Stimulated activated effector memory CD8-positive, alpha-beta T cell treated with anti-CD3 and anti-CD28 coated beads, Interleukin-12 subunit alpha, Interleukin-12 subunit beta, amount 100 ng/mL, for 72 hours (primary cell): ENCODE measurements around the gene ASPHD2.
"Not testable (repeated sequence)": the region's sequence is repeated elsewhere in the genome, so short reads cannot be mapped to it uniquely, and the experiment has no call there.

Source experiments
- ATAC-seq: fragments of 150-1000 bp; cut with Tn5 transposase; 2 replicates; pipeline ENCODE4 v1.10.0; 2021
- DNase-seq, 2 donors: peaks; one replicate each; pipeline ENCODE4 v3.0.0; 2021 to 2022; ENCODE audit warnings: low spot score in 2 of 2
- H3K27ac Mint-ChIP-seq: one replicate; pipeline ENCODE4 v1.8.0; 2022; ENCODE audit warnings: mild to moderate bottlenecking, mixed read lengths
- H3K36me3 Mint-ChIP-seq: one replicate; pipeline ENCODE4 v1.8.0; 2022; ENCODE audit warnings: mild to moderate bottlenecking, mixed read lengths
- H3K4me1 Mint-ChIP-seq: one replicate; pipeline ENCODE4 v1.8.0; 2022; ENCODE audit warnings: mixed read lengths
- H3K4me3 Mint-ChIP-seq: one replicate; pipeline ENCODE4 v1.8.0; 2022; ENCODE audit warnings: mild to moderate bottlenecking, mixed read lengths
- H3K9me3 Mint-ChIP-seq: one replicate; pipeline ENCODE4 v1.8.0; 2022; ENCODE audit warnings: mixed read lengths

The ASPHD2 gene

GRCh38 chr22:26404851-26405421, 24.1 kb upstream of the ASPHD2 start:
- Mint-ChIP-seq H3K36me3 (no peaks in the 10 kb centered on the region), H3K9me3 (no peaks in the 10 kb centered on the region), H3K27ac (peak overlapping the region; percentile 3), H3K4me3 (no peak overlapping the region), H3K4me1 (peaks cover 10% of the 10 kb centered on the region)
- DNase-seq: no peak
- ATAC-seq: no peak

GRCh38 chr22:26406118-26406517, 22.9 kb upstream of the ASPHD2 start:
- H3K4me1 Mint-ChIP-seq: peaks cover 10% of the 10 kb centered on the region
- H3K36me3 Mint-ChIP-seq: no peaks in the 10 kb centered on the region
- DNase-seq: no peak
- no peak overlapping the region for H3K4me3 Mint-ChIP-seq
- H3K9me3 Mint-ChIP-seq: no peaks in the 10 kb centered on the region
- H3K27ac Mint-ChIP-seq: no peak overlapping the region
- ATAC-seq: no peak

DNA sequence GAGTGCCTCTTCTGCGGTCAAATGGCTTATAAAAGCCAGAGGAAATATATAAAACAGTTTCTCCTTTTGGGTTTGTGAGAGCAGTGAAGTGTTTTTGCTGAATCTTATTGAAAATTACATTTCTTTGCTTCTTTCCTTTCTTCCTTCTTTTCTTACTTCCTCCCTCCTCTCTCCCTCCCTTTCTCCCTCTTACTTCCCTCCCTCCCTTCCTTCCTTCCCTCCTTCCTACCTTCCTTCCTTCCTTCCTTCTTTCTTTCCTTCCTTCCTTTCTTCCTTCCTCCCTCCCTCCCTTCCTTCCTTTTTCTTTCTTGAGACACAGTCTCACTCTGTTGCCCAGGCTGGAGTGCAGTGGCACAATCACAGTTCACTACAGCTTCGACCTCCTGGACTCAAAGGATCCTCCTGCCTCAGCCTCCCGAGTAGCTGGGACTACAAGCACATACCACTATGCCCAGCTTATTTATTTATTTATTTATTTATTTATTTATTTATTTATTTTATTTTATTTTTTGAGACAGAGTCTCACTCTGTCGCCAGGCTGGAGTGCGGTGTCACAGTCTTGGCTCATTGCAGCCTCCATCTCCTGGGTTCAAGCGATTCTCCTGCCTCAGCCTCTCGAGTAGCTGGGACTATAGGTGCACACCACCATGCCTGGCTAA, 20.4 kb upstream of the ASPHD2 start:
- H3K27ac Mint-ChIP-seq, H3K9me3 Mint-ChIP-seq, H3K36me3 Mint-ChIP-seq: not testable (repeated sequence)

GRCh38 chr22:26409719-26410335, 19.2 kb upstream of the ASPHD2 start:
- H3K9me3 Mint-ChIP-seq: no peaks in the 10 kb centered on the region
- H3K27ac Mint-ChIP-seq: no peak overlapping the region
- no peak overlapping the region for H3K4me3 Mint-ChIP-seq
- DNase-seq: no peak
- peaks cover under 1% of the 10 kb centered on the region for H3K4me1 Mint-ChIP-seq
- no peak for ATAC-seq
- H3K36me3 Mint-ChIP-seq: no peaks in the 10 kb centered on the region

More for the DNA sequence above, 20.4 kb upstream of the ASPHD2 start:
- H3K4me3 Mint-ChIP-seq, ATAC-seq, DNase-seq, H3K4me1 Mint-ChIP-seq: not testable (repeated sequence)

DNA sequence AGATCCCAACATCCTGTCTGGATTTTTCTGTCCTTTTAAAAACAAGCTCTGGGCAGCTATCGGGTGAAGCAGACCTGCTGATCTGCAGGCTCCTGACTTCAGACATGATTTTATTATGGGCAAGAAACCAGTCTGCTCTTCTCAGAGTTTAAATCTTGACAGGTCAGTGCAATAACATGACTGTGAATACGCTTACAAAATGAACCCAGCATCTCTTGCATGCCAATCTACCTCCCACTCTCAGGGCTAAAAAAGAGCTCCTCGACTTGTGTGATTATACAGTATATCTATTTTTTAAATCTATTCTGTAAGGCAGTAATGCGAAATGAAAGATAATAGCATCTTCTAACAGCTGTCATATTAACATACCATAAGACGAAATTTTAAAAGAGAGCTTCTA, 18.7 kb upstream of the ASPHD2 start:
- ATAC-seq (no peak), DNase-seq (no peak)
- Mint-ChIP-seq H3K4me3 (no peak overlapping the region), H3K36me3 (no peaks in the 10 kb centered on the region), H3K27ac (no peak overlapping the region), H3K9me3 (no peaks in the 10 kb centered on the region), H3K4me1 (no peaks in the 10 kb centered on the region)

DNA sequence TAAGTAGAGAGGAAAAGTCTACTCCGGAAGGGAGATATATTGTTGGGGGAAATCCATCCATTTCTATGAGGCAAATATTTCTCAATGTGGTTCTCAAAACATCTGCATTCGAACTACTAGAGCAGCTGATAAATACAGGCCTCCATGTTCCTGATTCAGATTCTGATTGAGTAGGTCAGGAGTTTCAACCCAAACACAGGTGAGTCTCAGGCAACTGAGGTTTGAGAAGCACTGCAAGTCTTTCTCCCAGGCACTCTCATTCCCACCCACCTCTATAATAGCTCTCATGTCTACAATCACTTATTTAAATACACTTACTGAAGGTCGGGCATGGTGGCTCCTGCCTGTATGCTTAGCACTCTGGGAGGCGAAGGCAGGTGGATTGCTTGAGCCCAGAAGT, 14.7 kb upstream of the ASPHD2 start:
- Mint-ChIP-seq H3K4me3 (no peak overlapping the region), H3K9me3 (no peaks in the 10 kb centered on the region), H3K4me1 (no peaks in the 10 kb centered on the region), H3K27ac (no peak overlapping the region), H3K36me3 (no peaks in the 10 kb centered on the region)
- ATAC-seq: peak; percentile 39
- no peak for DNase-seq

- ATAC-seq (no peak), DNase-seq (no peak)
- H3K9me3 Mint-ChIP-seq: no peaks in the 10 kb centered on the region
- H3K4me3 Mint-ChIP-seq: no peak overlapping the region
- no peak overlapping the region for H3K27ac Mint-ChIP-seq
- H3K4me1 Mint-ChIP-seq: no peaks in the 10 kb centered on the region
- H3K36me3 Mint-ChIP-seq: no peaks in the 10 kb centered on the region
Measured at GRCh38 chr22:26416256-26416655, 12.8 kb upstream of the ASPHD2 start.

DNA sequence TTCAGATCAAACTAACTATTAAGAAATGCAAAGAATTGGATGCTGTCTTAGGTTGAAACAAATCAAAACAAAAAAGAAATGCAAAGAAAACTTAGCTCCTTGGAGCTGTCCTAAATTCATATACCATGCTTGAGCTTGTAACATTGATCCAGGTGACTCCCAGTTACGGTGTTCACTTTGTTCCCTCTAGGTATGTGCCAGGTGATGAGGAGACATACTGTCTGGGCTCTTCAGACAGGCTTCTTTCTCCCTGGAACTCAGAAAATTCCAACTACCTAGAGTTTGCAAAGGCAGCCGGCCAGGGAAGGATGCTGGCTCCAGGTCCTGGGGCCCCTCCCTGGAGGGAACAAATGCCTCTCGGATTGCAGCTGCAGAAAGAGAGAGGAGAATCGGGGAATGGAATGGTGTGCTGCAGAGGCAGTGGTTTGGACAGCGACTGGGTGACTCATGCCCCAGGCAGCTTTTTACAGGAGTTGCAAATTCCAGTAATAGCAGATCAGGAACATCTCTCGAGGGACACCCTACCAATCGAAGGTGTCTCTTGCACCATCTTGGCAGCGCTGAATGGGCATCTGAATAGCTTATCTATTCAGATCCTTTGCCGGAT, 12.3 kb upstream of the ASPHD2 start:
- Mint-ChIP-seq H3K4me1 (no peaks in the 10 kb centered on the region), H3K4me3 (no peak overlapping the region), H3K36me3 (no peaks in the 10 kb centered on the region), H3K27ac (no peak overlapping the region), H3K9me3 (no peaks in the 10 kb centered on the region)
- ATAC-seq (no peak), DNase-seq (no peak)

DNA sequence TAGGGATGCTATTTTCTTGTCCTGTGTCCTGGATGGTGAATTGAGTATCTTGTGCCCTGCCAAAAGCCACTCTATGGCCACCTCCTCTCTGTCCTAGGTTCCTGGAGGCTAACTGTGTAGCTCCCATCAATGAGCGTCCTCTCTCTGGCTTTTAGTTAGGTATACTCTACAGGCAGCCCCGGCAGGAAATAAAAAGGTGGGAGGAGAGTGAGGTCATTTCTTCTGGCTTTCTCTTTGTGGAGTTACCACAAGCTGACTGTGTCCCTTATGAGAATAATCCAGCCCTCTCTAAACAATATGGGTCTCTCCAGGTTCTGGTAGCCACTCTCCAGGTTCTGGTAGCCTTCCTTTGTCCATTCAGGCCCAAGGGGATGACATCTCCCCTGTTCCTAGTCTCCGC, 11.7 kb upstream of the ASPHD2 start:
- no peak overlapping the region for H3K27ac Mint-ChIP-seq
- no peaks in the 10 kb centered on the region for H3K4me1 Mint-ChIP-seq
- H3K36me3 Mint-ChIP-seq: no peaks in the 10 kb centered on the region
- H3K9me3 Mint-ChIP-seq: no peaks in the 10 kb centered on the region
- DNase-seq: no peak
- no peak for ATAC-seq
- no peak overlapping the region for H3K4me3 Mint-ChIP-seq

DNA sequence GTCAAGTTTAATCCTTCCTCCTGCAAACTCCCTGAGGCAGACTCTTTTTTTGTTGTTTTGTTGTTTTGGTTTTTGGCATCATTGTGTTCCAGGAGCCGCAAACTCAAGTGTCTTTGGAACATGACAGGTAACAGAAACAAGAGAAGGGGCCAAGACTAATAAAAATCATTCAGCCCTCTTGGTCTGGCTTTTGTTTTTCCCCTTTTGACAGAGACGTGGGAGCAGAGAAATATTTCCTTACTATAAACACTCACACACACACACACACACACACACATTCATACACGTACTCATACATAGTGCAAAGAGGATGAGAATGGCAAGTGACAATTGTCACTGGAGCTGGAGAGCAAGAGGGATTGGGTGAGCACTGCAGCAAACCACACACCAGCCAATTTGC, 10.4 kb upstream of the ASPHD2 start:
- ATAC-seq: no peak
- H3K4me1 Mint-ChIP-seq: no peaks in the 10 kb centered on the region
- no peak for DNase-seq
- no peaks in the 10 kb centered on the region for H3K9me3 Mint-ChIP-seq
- H3K27ac Mint-ChIP-seq: no peak overlapping the region
- H3K36me3 Mint-ChIP-seq: no peaks in the 10 kb centered on the region
- no peak overlapping the region for H3K4me3 Mint-ChIP-seq

DNA sequence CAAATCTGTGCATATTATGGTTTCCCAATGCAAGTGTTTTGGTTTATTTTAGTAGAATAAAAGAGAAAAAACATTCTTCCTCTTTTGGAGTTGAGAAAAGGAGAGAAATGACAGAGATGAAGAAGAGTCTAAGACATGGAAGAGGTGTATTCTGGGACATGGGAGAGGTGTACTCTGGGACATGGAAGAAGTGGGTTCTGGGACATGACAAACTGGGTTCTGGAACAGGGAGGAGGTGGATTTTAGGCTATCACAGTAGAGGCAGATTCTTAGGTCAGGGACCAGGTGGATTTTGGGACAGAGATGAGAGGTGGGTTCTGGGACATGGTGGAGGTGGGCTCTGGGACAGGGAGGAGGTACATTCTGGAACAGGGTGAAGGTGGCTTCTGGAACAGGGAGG, 2.1 kb upstream of the ASPHD2 start:
- Mint-ChIP-seq H3K4me3 (peak overlapping the region; percentile 13), H3K9me3 (no peaks in the 10 kb centered on the region), H3K4me1 (peaks cover 42% of the 10 kb centered on the region), H3K36me3 (peaks cover 25% of the 10 kb centered on the region), H3K27ac (no peak overlapping the region)
- ATAC-seq (no peak), DNase-seq (no peak)

DNA sequence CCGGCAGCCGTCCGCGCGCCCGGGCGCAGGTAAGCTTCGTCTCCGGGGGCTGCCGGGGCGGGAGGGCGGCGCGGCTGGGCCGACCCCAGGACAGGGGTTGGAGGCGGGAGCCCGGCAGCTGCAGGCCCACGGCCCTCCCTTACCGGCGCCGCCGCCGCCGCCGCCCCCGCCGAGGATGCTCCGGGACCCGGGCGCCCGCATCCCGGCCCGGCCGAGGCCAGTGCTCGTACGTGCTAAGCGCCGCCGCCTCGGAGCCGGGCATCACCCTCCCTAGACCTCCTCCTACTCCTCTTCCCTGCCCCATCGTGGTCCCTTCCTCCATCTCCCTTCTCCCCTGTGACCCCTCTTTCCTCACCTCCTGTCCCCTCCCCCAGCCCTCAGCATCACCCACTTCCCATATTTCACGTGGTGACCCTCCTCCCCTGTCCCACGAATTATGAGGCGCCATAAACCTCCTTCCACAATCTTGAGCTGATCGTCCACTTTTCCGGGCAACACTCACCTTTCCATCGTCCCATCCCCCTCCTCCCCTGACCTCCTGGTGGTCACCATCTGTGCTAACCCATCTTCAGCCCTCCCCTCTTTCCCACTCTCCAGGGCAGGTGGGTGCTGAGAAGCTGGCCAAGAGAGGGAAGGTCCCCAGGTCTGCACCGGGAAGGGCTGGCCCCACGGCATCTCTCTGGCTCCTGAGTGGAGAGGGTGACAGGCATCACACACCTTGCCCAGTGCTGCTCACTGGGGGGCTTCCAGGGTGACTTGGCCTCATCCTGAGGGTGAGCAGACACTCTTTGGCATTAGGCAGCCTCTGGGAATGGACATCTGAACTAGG, 612 bp downstream of the ASPHD2 start:
- Mint-ChIP-seq H3K36me3 (peaks cover 48% of the 10 kb centered on the region), H3K9me3 (no peaks in the 10 kb centered on the region), H3K4me1 (peaks cover 51% of the 10 kb centered on the region), H3K27ac (peak overlapping the region; percentile 75), H3K4me3 (peak overlapping the region; percentile 84)
- peak in 1 of 2 donors; percentile 62 for DNase-seq
- ATAC-seq: peak; percentile 2

GRCh38 chr22:26430600-26430999, 1.5 kb downstream of the ASPHD2 start:
- Mint-ChIP-seq H3K4me1 (peaks cover 60% of the 10 kb centered on the region), H3K27ac (peak overlapping the region; percentile 75), H3K9me3 (no peaks in the 10 kb centered on the region), H3K36me3 (peaks cover 58% of the 10 kb centered on the region), H3K4me3 (peak overlapping the region; percentile 84)
- ATAC-seq (no peak), DNase-seq (peak in 1 of 2 donors; percentile 60)

- peak; percentile 4 for ATAC-seq
- DNase-seq: no peak
- no peaks in the 10 kb centered on the region for H3K9me3 Mint-ChIP-seq
- peak overlapping the region; percentile 84 for H3K4me3 Mint-ChIP-seq
- H3K27ac Mint-ChIP-seq: peak overlapping the region; percentile 75
- H3K36me3 Mint-ChIP-seq: peaks cover 66% of the 10 kb centered on the region
- peaks cover 68% of the 10 kb centered on the region for H3K4me1 Mint-ChIP-seq
Measured at GRCh38 chr22:26431261-26431995, 2.4 kb downstream of the ASPHD2 start.
